Trophoblast cell (in vitro differentiated cells and primary cell): ENCODE results near the gene DENND4C.

Experiments used
- DNase-seq, 2 donors: peaks; one replicate each; pipeline ENCODE4 v3.0.0-alpha.2; 2016
- H2AFZ ChIP-seq: 2 replicates; pipeline ENCODE4 v1.6.1; 2013; ENCODE audit warnings: low read length, moderate library complexity, mild to moderate bottlenecking; ENCODE audit not compliant: insufficient read depth, poor library complexity
- H2AK5ac ChIP-seq: 2 replicates; pipeline ENCODE4 v1.6.1; 2013; ENCODE audit warnings: mild to moderate bottlenecking, low read length
- H2BK120ac ChIP-seq: 2 replicates; pipeline ENCODE4 v1.6.1; 2013; ENCODE audit warnings: low read length, mild to moderate bottlenecking, moderate library complexity; ENCODE audit not compliant: insufficient read depth, poor library complexity
- H2BK12ac ChIP-seq: 2 replicates; pipeline ENCODE4 v1.6.1; 2013; ENCODE audit warnings: mild to moderate bottlenecking, low read length, moderate library complexity
- H2BK5ac ChIP-seq: 2 replicates; pipeline ENCODE4 v1.6.1; 2013; ENCODE audit warnings: low read length, low read depth, moderate library complexity, mild to moderate bottlenecking; ENCODE audit not compliant: poor library complexity
- H3K14ac ChIP-seq: 2 replicates; pipeline ENCODE4 v1.6.1; 2013; ENCODE audit warnings: mild to moderate bottlenecking, low read length
- H3K18ac ChIP-seq: 2 replicates; pipeline ENCODE4 v1.6.1; 2013; ENCODE audit warnings: mild to moderate bottlenecking, low read length
- H3K23ac ChIP-seq: 2 replicates; pipeline ENCODE4 v1.6.1; 2013; ENCODE audit warnings: low read length
- H3K27ac ChIP-seq: 2 replicates; pipeline ENCODE4 v1.5.1; 2013; ENCODE audit warnings: low read depth, mild to moderate bottlenecking, inconsistent platforms, low read length, moderate library complexity
- H3K27me3 ChIP-seq: 2 replicates; pipeline ENCODE4 v1.6.1; 2013; ENCODE audit warnings: inconsistent platforms, mild to moderate bottlenecking, low read length, moderate library complexity; ENCODE audit not compliant: insufficient read depth
- H3K36me3 ChIP-seq, 2 experiments: 1 replicate in 1 of 2; 2 replicates in 1 of 2; pipeline ENCODE4 v1.6.1; 2013; ENCODE audit warnings: low read length in 2 of 2, mild to moderate bottlenecking in 2 of 2, moderate library complexity in 1 of 2; ENCODE audit not compliant: insufficient read depth in 2 of 2, control insufficient read depth in 1 of 2
- H3K4ac ChIP-seq: 2 replicates; pipeline ENCODE4 v1.6.1; 2013; ENCODE audit warnings: low read depth, mild to moderate bottlenecking, low read length, moderate library complexity
- H3K4me1 ChIP-seq, 2 experiments: 1 replicate in 1 of 2; 2 replicates in 1 of 2; pipeline ENCODE4 v1.6.1; 2013; ENCODE audit warnings: low read length in 2 of 2, mild to moderate bottlenecking in 2 of 2, moderate library complexity in 1 of 2; ENCODE audit not compliant: insufficient read depth in 2 of 2, control insufficient read depth in 1 of 2
- H3K4me2 ChIP-seq: 2 replicates; pipeline ENCODE4 v1.6.1; 2013; ENCODE audit warnings: inconsistent platforms, mild to moderate bottlenecking, low read length, moderate library complexity
- H3K4me3 ChIP-seq: 2 replicates; pipeline ENCODE4 v1.5.1; 2013; ENCODE audit warnings: mild to moderate bottlenecking, low read depth, low read length, inconsistent platforms
- H3K79me1 ChIP-seq: one replicate; pipeline ENCODE4 v1.6.1; 2013; ENCODE audit warnings: low read length
- H3K79me2 ChIP-seq: 2 replicates; pipeline ENCODE4 v1.6.1; 2013; ENCODE audit warnings: low read length, mild to moderate bottlenecking; ENCODE audit not compliant: control insufficient read depth, insufficient read depth, poor library complexity
- H3K9ac ChIP-seq: 2 replicates; pipeline ENCODE4 v1.6.1; 2013; ENCODE audit warnings: mild to moderate bottlenecking, low read length
- H3K9me3 ChIP-seq: 2 replicates; pipeline ENCODE4 v1.6.1; 2013; ENCODE audit warnings: low read depth, mild to moderate bottlenecking, control low read depth, inconsistent platforms, low read length; ENCODE audit not compliant: insufficient read depth
- H4K12ac ChIP-seq: 2 replicates; pipeline ENCODE4 v1.6.1; 2013; ENCODE audit warnings: low read depth, mild to moderate bottlenecking, low read length, moderate library complexity
- H4K8ac ChIP-seq: 2 replicates; pipeline ENCODE4 v1.6.1; 2013; ENCODE audit warnings: low read depth, mild to moderate bottlenecking, low read length, moderate library complexity
- H4K91ac ChIP-seq: one replicate; pipeline ENCODE4 v1.6.1; 2013; ENCODE audit warnings: low read depth, mild to moderate bottlenecking, low read length, moderate library complexity
- WGBS: extraction: QIAGEN DNeasy Blood & Tissue Kit; methylation state at CpG from one replicate; pipeline ENCODE4 v1.1.7; 2013; ENCODE audit warnings: missing lambda C conversion rate; ENCODE audit not compliant: insufficient read length, insufficient coverage; ENCODE audit errors: extremely low coverage; 5-methylcytosine and 5-hydroxymethylcytosine counted together

DENND4C gene

DNA sequence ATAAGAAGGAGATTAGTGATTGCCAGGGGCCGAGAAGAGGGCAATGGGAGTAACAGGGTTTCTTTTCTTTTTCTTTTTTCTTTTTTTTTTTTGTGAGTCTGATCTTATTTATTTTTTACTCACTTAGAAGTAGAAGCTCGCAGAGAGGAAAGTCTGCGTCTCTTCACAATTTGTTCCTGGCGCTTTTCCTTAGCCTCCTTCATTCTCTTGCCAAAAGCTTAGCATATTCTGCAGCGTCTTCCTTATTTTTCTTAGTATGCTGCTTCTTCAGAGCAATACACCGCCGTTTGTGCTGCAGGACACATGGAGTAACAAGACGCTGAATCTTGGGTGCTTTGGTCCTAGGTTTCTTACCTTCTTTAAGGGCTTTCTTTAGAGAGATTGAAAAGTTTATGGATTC, 30.3 kb upstream of the DENND4C start:
- no CpG with 5 or more reads among the region's 8 CpGs for WGBS
- H3K23ac ChIP-seq, result no peak overlapping the region
- no peak overlapping the region for H4K8ac ChIP-seq
- no peaks in the 10 kb centered on the region for H3K36me3 ChIP-seq
- no peak overlapping the region for H3K9ac ChIP-seq
- no peak overlapping the region for H2BK120ac ChIP-seq
- no peak overlapping the region for H2BK5ac ChIP-seq
- no peak overlapping the region for H3K4me2 ChIP-seq
- no peak overlapping the region for H4K91ac ChIP-seq
- H2BK12ac ChIP-seq, result no peak overlapping the region
- no peak overlapping the region for H3K4ac ChIP-seq
- peaks cover 3% of the 10 kb centered on the region in 2 experiments for H3K4me1 ChIP-seq
- H3K14ac ChIP-seq, result no peak overlapping the region
- H3K4me3 ChIP-seq, result no peak overlapping the region
- no peak for DNase-seq
- no peak overlapping the region for H4K12ac ChIP-seq
- H2AK5ac ChIP-seq, result no peak overlapping the region
- no peaks in the 10 kb centered on the region for H3K27me3 ChIP-seq
- no peaks in the 10 kb centered on the region for H3K79me2 ChIP-seq
- no peak overlapping the region for H3K18ac ChIP-seq
- H3K27ac ChIP-seq, result no peak overlapping the region
- no peaks in the 10 kb centered on the region for H3K9me3 ChIP-seq
- H3K79me1 ChIP-seq, result peaks cover 3% of the 10 kb centered on the region
- H2AFZ ChIP-seq, result no peak overlapping the region

DNA sequence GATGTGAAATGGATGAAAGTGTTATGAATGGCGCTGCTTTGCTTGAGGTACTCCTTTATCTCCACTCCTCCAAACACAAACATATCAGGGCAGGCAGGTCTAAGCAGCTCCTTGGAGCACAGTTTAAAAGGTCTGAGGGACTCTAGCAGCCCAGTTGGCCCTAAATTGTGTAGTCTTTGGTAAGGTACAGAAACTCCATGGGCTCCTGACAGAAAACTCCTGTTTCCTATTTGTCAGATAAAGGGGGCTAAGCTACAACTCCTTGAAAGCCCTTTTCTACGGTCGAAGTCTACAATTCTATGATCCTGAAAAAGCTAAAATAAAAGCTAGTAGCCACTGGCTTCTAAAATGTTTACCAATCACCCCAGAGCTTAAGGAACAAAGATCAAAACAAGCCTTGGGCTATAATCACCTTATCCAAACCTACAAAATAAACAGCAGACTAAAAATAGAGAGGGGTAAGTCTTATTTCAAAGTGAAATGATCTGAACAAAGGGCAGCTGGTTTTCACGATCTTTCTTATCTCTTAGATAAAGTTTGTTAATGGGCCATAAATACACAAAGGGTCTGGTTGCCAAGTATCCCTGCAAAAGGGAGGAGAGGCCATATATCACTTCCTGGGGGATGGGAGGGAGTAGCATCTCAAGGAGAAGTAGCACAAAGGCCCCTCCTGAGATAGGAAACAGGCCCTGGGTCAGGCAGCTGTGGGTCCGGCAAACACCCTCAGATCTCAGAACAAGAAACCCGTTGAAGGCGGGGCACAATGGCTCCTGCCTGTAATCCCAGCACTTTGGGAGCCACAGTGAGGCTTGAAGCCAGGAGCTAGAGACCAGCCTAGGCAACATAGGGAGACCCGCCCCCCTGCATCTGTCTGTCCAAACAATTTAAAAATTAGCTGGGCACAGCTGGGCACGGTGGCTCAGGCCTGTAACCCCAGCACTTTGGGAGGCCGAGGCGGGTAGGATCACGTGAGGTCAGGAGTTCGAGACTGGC, 28.3 kb upstream of the DENND4C start:
- Histone ChIP-seq H3K4me3 (no peak overlapping the region), H4K12ac (no peak overlapping the region), H4K8ac (peak overlapping the region; percentile 69), H3K18ac (no peak overlapping the region), H2BK5ac (peak overlapping the region; percentile 76), H3K14ac (no peak overlapping the region), H2BK120ac (no peak overlapping the region), H3K79me2 (no peaks in the 10 kb centered on the region), H3K9ac (no peak overlapping the region), H3K27me3 (no peaks in the 10 kb centered on the region), H2BK12ac (no peak overlapping the region), H3K79me1 (peaks cover 3% of the 10 kb centered on the region), H3K36me3 (no peaks in the 10 kb centered on the region), H2AFZ (peak overlapping the region; percentile 52), H3K4ac (no peak overlapping the region), H3K4me2 (no peak overlapping the region), H2AK5ac (no peak overlapping the region), H3K4me1 (peaks cover 3% of the 10 kb centered on the region in 2 experiments), H3K23ac (no peak overlapping the region), H3K27ac (peak overlapping the region; percentile 60), H3K9me3 (no peaks in the 10 kb centered on the region), H4K91ac (peak overlapping the region; percentile 83)
- no peak for DNase-seq
- no CpG with 5 or more reads among the region's 13 CpGs for WGBS

DNA sequence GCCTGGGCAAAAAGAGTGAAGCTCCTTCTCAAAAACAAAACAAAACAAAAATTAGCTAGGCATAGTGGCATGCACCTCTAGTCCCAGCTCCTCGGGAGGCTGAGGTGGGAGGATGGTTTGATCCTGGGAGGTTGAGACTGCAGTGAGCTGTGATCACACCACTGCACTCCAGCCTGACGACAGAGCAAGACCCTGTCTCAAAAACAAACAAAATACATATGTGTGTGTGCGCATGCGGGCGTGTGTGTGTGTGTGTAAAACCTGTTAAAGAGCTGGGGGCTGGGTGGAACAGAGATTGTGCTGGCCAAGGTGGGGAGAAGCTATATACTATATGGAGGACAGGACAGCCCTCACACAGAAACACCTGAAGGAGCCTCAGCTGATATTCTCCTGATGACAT, 27.4 kb upstream of the DENND4C start:
- H4K8ac ChIP-seq, result no peak overlapping the region
- no peak overlapping the region for H2BK5ac ChIP-seq
- no peak overlapping the region for H3K4me2 ChIP-seq
- no peaks in the 10 kb centered on the region for H3K9me3 ChIP-seq
- H3K4me1 ChIP-seq, result peaks cover 3 to 4% of the 10 kb centered on the region in 2 experiments
- no peak overlapping the region for H3K18ac ChIP-seq
- no peak overlapping the region for H2AK5ac ChIP-seq
- WGBS, result no CpG with 5 or more reads among the region's 5 CpGs
- no peak overlapping the region for H3K27ac ChIP-seq
- H3K14ac ChIP-seq, result no peak overlapping the region
- no peak for DNase-seq
- H2BK120ac ChIP-seq, result no peak overlapping the region
- no peak overlapping the region for H4K12ac ChIP-seq
- no peak overlapping the region for H2AFZ ChIP-seq
- H3K27me3 ChIP-seq, result no peaks in the 10 kb centered on the region
- H3K23ac ChIP-seq, result no peak overlapping the region
- H3K36me3 ChIP-seq, result no peaks in the 10 kb centered on the region
- no peak overlapping the region for H3K4ac ChIP-seq
- H4K91ac ChIP-seq, result no peak overlapping the region
- no peaks in the 10 kb centered on the region for H3K79me2 ChIP-seq
- H3K4me3 ChIP-seq, result no peak overlapping the region
- H3K79me1 ChIP-seq, result peaks cover 3% of the 10 kb centered on the region
- no peak overlapping the region for H3K9ac ChIP-seq
- no peak overlapping the region for H2BK12ac ChIP-seq

DNA sequence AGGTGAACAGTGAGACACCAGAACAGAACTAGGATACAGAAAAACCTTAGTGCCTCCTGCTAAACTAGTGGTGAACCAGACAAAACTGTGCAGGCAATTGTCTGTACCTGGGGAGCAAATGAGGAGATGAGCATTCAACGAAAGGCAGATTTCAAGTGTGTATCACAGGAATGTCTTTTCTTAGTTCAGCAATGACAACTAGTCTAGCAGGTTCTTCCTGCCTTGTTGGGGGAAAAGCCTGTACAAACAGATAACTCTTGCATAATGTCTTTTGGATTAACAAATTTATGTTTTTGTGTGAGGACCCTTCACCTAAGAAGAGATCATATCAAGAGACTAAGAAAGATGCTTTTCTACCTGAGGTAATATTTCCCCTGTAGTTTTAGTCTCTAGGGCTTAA, 21.8 kb upstream of the DENND4C start:
- no peak overlapping the region for H3K4me3 ChIP-seq
- no peaks in the 10 kb centered on the region for H3K79me2 ChIP-seq
- H3K9me3 ChIP-seq, result no peaks in the 10 kb centered on the region
- H2AK5ac ChIP-seq, result no peak overlapping the region
- H4K91ac ChIP-seq, result no peak overlapping the region
- H3K14ac ChIP-seq, result no peak overlapping the region
- DNase-seq, result peak; percentile 79 to 98
- no peak overlapping the region for H3K4ac ChIP-seq
- peaks cover 0 to 3% of the 10 kb centered on the region in 2 experiments for H3K4me1 ChIP-seq
- peak overlapping the region; percentile 1 for H3K4me2 ChIP-seq
- no peaks in the 10 kb centered on the region for H3K27me3 ChIP-seq
- no peak overlapping the region for H2AFZ ChIP-seq
- H2BK12ac ChIP-seq, result no peak overlapping the region
- no peak overlapping the region for H3K18ac ChIP-seq
- no CpG with 5 or more reads among the region's 1 CpG for WGBS
- no peaks in the 10 kb centered on the region for H3K79me1 ChIP-seq
- H4K12ac ChIP-seq, result no peak overlapping the region
- no peak overlapping the region for H4K8ac ChIP-seq
- H2BK120ac ChIP-seq, result no peak overlapping the region
- H3K9ac ChIP-seq, result no peak overlapping the region
- no peaks in the 10 kb centered on the region for H3K36me3 ChIP-seq
- H3K27ac ChIP-seq, result peak overlapping the region; percentile 22
- no peak overlapping the region for H3K23ac ChIP-seq
- no peak overlapping the region for H2BK5ac ChIP-seq
